PC-3 (cell line): ENCODE measurements around the gene ERGIC1.

Experiments used
- CTCF ChIP-seq: fragments of 300-600 bp; sonication (generic); conservative IDR thresholded peaks from 2 replicates; pipeline ENCODE4 v1.5.1; 2017; ENCODE audit warnings: antibody characterized with exemption, low read depth, mild to moderate bottlenecking, low read length
- EZH2 ChIP-seq: fragments of 300-600 bp; sonication (generic); IDR thresholded peaks from one replicate; pipeline ENCODE4 v1.6.1; 2017; ENCODE audit warnings: antibody characterized with exemption, mild to moderate bottlenecking, low read length; ENCODE audit not compliant: unreplicated experiment
- EZH2phosphoT487 ChIP-seq: fragments of 300-600 bp; sonication (generic); IDR thresholded peaks from 2 replicates; pipeline ENCODE4 v1.6.1; 2018; ENCODE audit warnings: mild to moderate bottlenecking, antibody characterized with exemption, low read length, borderline replicate concordance

GRCh38 chr5:172887692-172888091, 53.6 kb downstream of the ERGIC1 start:
- TF ChIP-seq CTCF: no peak
- no peak for TF ChIP-seq EZH2phosphoT487
- TF ChIP-seq EZH2: no peak
